Transverse colon (tissue), 4 donors: ENCODE data around the gene SPPL3.

ENCODE experiments used
- CTCF ChIP-seq, 5 experiments: fragments of 200-600 bp in 3 of 5; fragments of 450-650 bp in 2 of 5; sonication (generic) in 3 of 5; IDR thresholded peaks; 1 replicate in 2 of 5; 2 replicates in 3 of 5; pipeline ENCODE4 v1.5.1; 2016 to 2017; ENCODE audit warnings: antibody characterized with exemption in 5 of 5, inconsistent platforms in 3 of 5, mild to moderate bottlenecking in 2 of 5, moderate library complexity in 1 of 5
- EP300 ChIP-seq: sonication (generic); formaldehyde crosslinking; IDR thresholded peaks from one replicate; pipeline ENCODE4 v1.6.1; 2017; ENCODE audit warnings: antibody characterized with exemption, low read depth
- POLR2A ChIP-seq: fragments of 450-650 bp; IDR thresholded peaks from one replicate; pipeline ENCODE4 v1.6.1; 2016; ENCODE audit warnings: antibody characterized with exemption, mild to moderate bottlenecking, moderate library complexity
- POLR2AphosphoS5 ChIP-seq, 3 donors: sonication (generic); formaldehyde crosslinking; IDR thresholded peaks; one replicate each; pipeline ENCODE4 v1.6.1; 2016; ENCODE audit warnings: antibody characterized with exemption in 3 of 3

- TF ChIP-seq CTCF (IDR thresholded peaks at IDR 0.05) = no peak
- no peak for TF ChIP-seq POLR2A
- TF ChIP-seq EP300 = no peak
- TF ChIP-seq POLR2AphosphoS5 (IDR thresholded peaks at IDR 0.05) = no peak
Observed at GRCh38 chr12:120767071-120768024, 136.8 kb downstream of the SPPL3 start.
